HepG2 (cell line): Measurements from ENCODE around the gene GMFB. TPM values are rescaled to one million over a fixed set of nuclear protein-coding genes. Genes with fewer than 3 reads are reported as not detected.

Experiments used
- AHDC1 ChIP-seq: sonication (generic); formaldehyde crosslinking; IDR thresholded peaks from 2 replicates; pipeline ENCODE4 v1.5.1; 2020; ENCODE audit warnings: mild to moderate bottlenecking, missing genetic modification reagents, borderline replicate concordance
- BCL3 ChIP-seq: sonication (generic); formaldehyde crosslinking; IDR thresholded peaks from 2 replicates; pipeline ENCODE4 v1.5.1; 2020; ENCODE audit warnings: mild to moderate bottlenecking, missing genetic modification reagents, moderate library complexity
- FOSL2 ChIP-seq: sonication (generic); formaldehyde crosslinking; IDR thresholded peaks from 2 replicates; pipeline ENCODE4 v1.4.0; 2020; ENCODE audit warnings: missing genetic modification reagents
- HNF4G ChIP-seq, 2 experiments: sonication (generic) in 1 of 2; formaldehyde crosslinking in 1 of 2; IDR thresholded peaks; 2 replicates each; pipeline versions ENCODE4 v1.4.0 to v1.6.1; 2011 to 2020; ENCODE audit warnings: borderline replicate concordance in 2 of 2, low read depth in 2 of 2, mild to moderate bottlenecking in 2 of 2, low read length in 1 of 2, missing genetic modification reagents in 1 of 2, moderate library complexity in 1 of 2
- KDM1A ChIP-seq: IDR thresholded peaks from 2 replicates; pipeline ENCODE4 v1.6.1; 2016; ENCODE audit warnings: missing compliant biosample characterization
- REL ChIP-seq: sonication (generic); formaldehyde crosslinking; conservative IDR thresholded peaks from 2 replicates; pipeline ENCODE4 v1.8.0; 2022; ENCODE audit warnings: mild to moderate bottlenecking, missing genetic modification reagents, moderate library complexity
- RXRA ChIP-seq: sonication (generic); formaldehyde crosslinking; IDR thresholded peaks from 2 replicates; pipeline ENCODE4 v1.5.1; 2020; ENCODE audit warnings: missing genetic modification reagents
- SPEN ChIP-seq: sonication (generic); formaldehyde crosslinking; IDR thresholded peaks from 2 replicates; pipeline ENCODE4 v1.5.1; 2020; ENCODE audit warnings: low read depth, mild to moderate bottlenecking, missing genetic modification reagents
- TARDBP ChIP-seq: sonication (generic); formaldehyde crosslinking; IDR thresholded peaks from 2 replicates; pipeline ENCODE4 v1.8.0; 2022; ENCODE audit warnings: mild to moderate bottlenecking, missing genetic modification reagents
- ZBTB21 ChIP-seq: sonication (generic); formaldehyde crosslinking; IDR thresholded peaks from 2 replicates; pipeline ENCODE4 v1.4.0; 2020; ENCODE audit warnings: missing genetic modification reagents
- ZGPAT ChIP-seq: IDR thresholded peaks from 2 replicates; pipeline ENCODE4 v1.6.1; 2016; ENCODE audit warnings: mild to moderate bottlenecking
- ZNF460 ChIP-seq: sonication (generic); formaldehyde crosslinking; IDR thresholded peaks from 2 replicates; pipeline ENCODE4 v1.5.1; 2020; ENCODE audit warnings: missing genetic modification reagents, mild to moderate bottlenecking, borderline replicate concordance
- ZNF678 ChIP-seq: sonication (generic); formaldehyde crosslinking; IDR thresholded peaks from 2 replicates; pipeline ENCODE4 v1.4.0; 2020; ENCODE audit warnings: mild to moderate bottlenecking, missing genetic modification reagents
- polyA plus RNA-seq, 8 experiments: library from polyadenylated mRNA; depleted of rRNA in 3 of 8; stranded (reverse) in 7 of 8; unstranded in 1 of 8; fragments of >200 nt; fragmentation: Illumina TruSeq in 4 of 8; extraction: Trizol in 4 of 8; gene quantifications; 2 replicates each; pipeline versions ENCODE4 v1.2.1 to v1.2.3, GENCODE V29; 2011 to 2016; ENCODE audit warnings: low read depth in 4 of 8, missing spikeins in 1 of 8, mixed read lengths in 1 of 8; ENCODE audit not compliant: insufficient read depth in 1 of 8
- total RNA-seq, 5 experiments: library from RNA; depleted of rRNA; stranded (reverse); fragments of >200 nt; fragmentation: Illumina TruSeq; extraction: Trizol; gene quantifications; 2 replicates each; pipeline ENCODE4 v1.2.3, GENCODE V29; 2016; ENCODE audit warnings: low read depth in 1 of 5
- TF ChIP-seq, protein P1 (sequence below): sonication (generic); formaldehyde crosslinking; IDR thresholded peaks from 2 replicates; pipeline ENCODE4 v1.4.0; 2020; ENCODE audit warnings: missing genetic modification reagents

Gene GMFB
- total and polyA plus RNA-seq, 2 of the 13 experiments (the other 11 are each of a cell fraction or from before 2014, with no cell fraction given) = 17.3 to 68.2 TPM

GRCh38 chr14:54440873-54441868 lies 47.6 kb downstream of the GMFB start, which contains the start of gene CNIH1 (continued):
- no peak for TF ChIP-seq HNF4G (IDR thresholded peaks at IDR 0.05; ENCODE audit: borderline replicate concordance, low read depth, low read length)
- TF ChIP-seq HNF4G (CRISPR knock-in tag; IDR thresholded peaks at IDR 0.05; ENCODE audit: borderline replicate concordance, low read depth) = peak; percentile 38; the same call in 1 of the 2 replicates
- TF ChIP-seq FOSL2 (CRISPR knock-in tag) = no peak
- TF ChIP-seq SPEN = peak; percentile 91
- peak; percentile 14; the same call in 1 of the 2 replicates for TF ChIP-seq ZNF460 (CRISPR knock-in tag)
- TF ChIP-seq ZGPAT = peak; percentile 93
- peak; percentile 74 for TF ChIP-seq BCL3 (CRISPR knock-in tag)
- TF ChIP-seq RXRA (CRISPR knock-in tag) = peak; percentile 41; the same call in 1 of the 2 replicates
- TF ChIP-seq, protein P1, sequence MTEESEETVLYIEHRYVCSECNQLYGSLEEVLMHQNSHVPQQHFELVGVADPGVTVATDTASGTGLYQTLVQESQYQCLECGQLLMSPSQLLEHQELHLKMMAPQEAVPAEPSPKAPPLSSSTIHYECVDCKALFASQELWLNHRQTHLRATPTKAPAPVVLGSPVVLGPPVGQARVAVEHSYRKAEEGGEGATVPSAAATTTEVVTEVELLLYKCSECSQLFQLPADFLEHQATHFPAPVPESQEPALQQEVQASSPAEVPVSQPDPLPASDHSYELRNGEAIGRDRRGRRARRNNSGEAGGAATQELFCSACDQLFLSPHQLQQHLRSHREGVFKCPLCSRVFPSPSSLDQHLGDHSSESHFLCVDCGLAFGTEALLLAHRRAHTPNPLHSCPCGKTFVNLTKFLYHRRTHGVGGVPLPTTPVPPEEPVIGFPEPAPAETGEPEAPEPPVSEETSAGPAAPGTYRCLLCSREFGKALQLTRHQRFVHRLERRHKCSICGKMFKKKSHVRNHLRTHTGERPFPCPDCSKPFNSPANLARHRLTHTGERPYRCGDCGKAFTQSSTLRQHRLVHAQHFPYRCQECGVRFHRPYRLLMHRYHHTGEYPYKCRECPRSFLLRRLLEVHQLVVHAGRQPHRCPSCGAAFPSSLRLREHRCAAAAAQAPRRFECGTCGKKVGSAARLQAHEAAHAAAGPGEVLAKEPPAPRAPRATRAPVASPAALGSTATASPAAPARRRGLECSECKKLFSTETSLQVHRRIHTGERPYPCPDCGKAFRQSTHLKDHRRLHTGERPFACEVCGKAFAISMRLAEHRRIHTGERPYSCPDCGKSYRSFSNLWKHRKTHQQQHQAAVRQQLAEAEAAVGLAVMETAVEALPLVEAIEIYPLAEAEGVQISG = peak; percentile 79
- no peak for TF ChIP-seq TARDBP (CRISPR knock-in tag)
- no peak for TF ChIP-seq ZNF678
- 0 out of 2 replicates have a peak, but pooled peaks have one; percentile 12 for TF ChIP-seq KDM1A (CRISPR knock-in tag)
- TF ChIP-seq ZBTB21 (CRISPR knock-in tag) = no peak
- TF ChIP-seq REL = 0 out of 2 replicates have a peak, but pooled peaks have one; percentile 56
- TF ChIP-seq AHDC1 (CRISPR knock-in tag) = 0 out of 2 replicates have a peak, but pooled peaks have one; percentile 19
